CD1c-positive myeloid dendritic cell (primary cell): Measurements from ENCODE around the gene TANGO6.

Experiments used
- DNase-seq: peaks from one replicate; pipeline ENCODE4 v3.0.0-alpha.2; 2016; ENCODE audit errors: extremely low spot score

The TANGO6 gene

DNA sequence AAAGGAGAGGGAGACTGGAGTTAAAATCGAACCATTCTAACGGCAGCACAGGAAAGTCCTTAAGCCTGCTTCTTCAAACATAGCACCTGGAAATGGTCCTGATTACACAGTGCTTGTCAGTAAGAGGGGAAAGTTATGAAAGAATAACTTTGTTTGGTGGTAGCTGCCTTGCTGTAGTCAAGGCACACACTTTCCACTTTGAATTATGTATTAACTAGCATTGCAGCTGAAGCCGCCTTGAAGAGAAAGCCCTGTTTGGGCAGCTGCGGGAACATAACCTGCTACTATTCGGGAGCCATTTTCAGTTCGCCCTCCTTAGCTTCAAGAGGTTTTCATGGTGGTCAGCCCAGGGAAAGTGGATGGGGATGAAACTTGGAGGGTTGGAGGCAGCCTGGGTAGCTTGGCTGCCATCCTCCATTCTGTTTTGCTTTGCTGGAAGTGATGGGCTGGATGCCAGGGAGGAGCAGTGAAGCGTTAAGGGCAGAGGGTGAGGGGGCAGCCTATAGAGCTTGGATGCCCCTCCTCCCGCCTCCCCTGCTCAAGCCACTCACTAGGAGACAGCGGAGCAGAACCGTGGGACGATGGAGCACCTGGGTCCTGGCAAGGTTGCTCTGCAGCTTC lies 256.9 kb downstream of the TANGO6 start:
- DNase-seq, result no peak

DNA sequence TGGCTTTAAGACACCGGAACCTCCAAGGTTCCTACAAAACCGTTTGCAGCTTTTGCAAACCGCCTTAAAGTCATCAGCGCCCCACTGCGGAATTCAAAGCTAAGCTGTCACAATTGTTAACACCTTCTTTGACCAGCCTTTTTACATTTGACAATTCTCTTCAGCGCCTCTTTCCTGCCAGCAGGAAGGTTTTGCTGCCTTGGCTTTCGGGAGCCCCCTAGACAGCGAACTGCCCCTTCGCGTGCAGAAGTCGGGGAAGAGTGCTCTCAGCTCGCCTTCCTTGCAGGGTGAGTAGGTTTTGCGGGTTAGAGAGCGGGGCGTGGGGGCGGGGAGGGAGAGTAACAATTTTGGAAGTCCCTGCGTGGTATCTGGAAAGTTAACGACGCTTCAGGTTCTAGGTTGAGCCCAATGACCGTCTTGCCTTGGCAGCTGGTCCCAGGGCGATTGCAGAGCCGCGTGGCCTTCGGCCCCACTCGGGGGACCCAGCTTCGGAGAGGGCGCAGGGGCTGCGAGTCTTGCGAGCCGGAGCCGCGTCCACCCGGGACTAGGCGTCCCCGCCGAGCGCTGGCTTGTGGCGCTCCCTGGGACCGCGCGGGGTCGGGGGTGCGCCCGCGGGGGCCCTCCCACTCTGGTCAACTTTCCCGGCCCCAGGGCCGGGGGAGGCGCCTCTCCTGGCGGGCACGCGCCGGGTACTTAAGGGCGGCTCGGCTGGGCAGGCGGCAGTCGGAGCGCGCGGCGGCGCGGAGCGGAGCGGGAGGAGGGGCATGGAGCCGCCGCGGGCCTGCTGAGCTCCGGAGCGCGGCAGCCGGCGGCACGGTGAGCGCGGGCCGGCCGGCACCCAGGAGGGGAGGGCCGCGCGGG lies 262.4 kb downstream of the TANGO6 start, which contains the start of gene HAS3:
TSS of gene HAS3 (plus strand) at position 153 of the 861 bp plus-strand sequence. CDS start 3,743 bp downstream, outside the sequence.
- peak; percentile 18 for DNase-seq

- no peak for DNase-seq
Measured at GRCh38 chr16:69106491-69107315, 263.4 kb downstream of the TANGO6 start.

- no peak for DNase-seq
Measured at GRCh38 chr16:69107316-69107962, 264.1 kb downstream of the TANGO6 start.

DNA sequence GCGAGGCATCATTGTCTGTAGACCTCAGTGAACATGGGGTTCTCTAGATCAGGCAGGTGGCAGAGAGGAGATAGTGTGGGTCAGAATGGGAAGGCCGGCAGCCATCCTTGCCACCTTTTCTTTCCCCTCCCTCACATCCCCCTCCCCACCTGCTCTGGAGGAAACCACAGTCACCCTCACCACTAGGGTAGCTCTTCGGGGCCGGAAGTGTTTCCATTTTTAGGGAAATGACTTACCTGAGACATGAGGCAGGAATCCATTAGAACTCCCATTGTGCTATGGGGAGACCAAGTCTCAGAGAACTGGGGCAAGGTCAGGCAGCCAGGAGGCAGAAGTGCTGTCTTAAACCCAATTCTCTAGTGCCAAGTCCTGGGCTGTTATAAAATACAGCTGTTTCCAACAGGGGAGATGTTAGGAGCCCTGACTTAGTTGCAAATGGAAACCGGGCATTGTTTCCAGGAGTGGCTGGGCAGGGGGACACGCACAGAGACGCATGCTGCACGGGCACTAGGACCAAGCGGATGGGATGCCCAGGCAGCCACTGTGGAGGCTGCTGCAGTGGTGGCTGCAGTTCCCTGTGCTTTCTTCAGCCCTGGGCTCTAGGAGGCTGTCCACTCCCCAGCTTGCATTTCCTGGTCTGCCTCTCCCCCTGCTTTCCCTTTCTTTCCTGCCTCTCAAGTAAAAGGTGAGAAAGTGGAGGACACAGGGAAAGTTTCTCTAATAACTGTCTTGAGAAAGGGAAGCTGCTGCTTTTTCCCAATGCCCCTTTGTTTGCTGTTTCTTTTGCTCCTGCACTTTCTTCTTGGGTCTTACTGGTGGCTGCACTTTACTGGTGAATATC lies 265.0 kb downstream of the TANGO6 start:
- DNase-seq, result no peak

GRCh38 chr16:69108905-69109252 lies 265.5 kb downstream of the TANGO6 start:
- no peak for DNase-seq

GRCh38 chr16:69109486-69110270 lies 266.3 kb downstream of the TANGO6 start:
- DNase-seq, result no peak

- no peak for DNase-seq
Measured at GRCh38 chr16:69110406-69110805, 267.1 kb downstream of the TANGO6 start.

DNA sequence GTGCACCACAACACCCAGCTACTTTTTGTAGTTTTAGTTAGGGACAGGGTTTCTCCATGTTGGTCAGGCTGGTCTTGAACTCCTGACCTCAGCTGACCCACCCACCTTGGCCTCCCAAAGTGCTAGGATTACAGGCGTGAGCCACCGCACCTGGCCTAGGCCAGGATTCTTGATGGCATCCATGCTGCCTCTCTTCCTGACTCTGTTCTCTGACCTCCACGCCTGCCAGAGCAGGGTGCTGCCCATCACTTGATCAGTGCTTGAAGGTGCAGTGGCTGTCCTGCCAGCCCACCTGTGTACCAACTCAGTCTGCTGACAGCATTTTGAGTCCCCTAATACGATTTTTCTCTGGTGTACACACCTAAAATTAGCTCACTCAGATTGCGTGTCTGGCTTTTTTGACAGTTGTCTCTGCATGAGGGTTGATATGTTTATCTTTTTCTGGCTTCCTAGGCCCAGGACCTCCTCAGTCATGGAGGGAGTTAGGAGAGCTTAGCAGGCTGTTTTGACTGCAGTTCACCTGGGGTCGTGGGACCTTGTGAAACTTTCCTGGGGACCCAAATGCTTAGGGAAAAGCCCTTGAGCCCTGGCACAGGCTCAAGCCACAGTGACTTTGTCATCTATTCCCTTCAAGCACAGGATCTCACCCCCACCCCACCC lies 268.0 kb downstream of the TANGO6 start:
- no peak for DNase-seq

DNA sequence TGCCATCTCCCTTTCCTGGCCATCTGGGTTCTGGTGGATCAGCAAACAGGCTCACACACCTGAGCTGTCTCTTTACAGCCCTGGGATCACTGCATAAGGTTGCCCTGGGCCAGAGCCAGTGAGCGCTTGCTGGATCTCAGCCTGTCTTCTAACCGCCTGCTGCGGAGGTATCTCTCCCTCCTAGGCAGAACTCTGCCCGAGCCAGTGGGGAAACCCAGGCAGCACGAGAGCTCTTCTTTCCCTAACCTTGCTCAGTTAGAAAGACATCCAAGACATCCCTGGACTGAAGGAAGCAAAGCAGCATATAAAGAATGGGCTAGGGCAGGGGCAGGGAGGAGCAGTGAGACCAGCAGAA lies 268.5 kb downstream of the TANGO6 start:
- no peak for DNase-seq

- DNase-seq, result peak; percentile 46
Measured at GRCh38 chr16:69112285-69113129, 269.2 kb downstream of the TANGO6 start.

GRCh38 chr16:69113216-69113615 lies 269.9 kb downstream of the TANGO6 start:
- no peak for DNase-seq

- DNase-seq, result no peak
Measured at GRCh38 chr16:69114346-69114975, 271.1 kb downstream of the TANGO6 start.

- DNase-seq, result no peak
Measured at GRCh38 chr16:69114976-69115355, 271.6 kb downstream of the TANGO6 start.

- DNase-seq, result no peak
Measured at GRCh38 chr16:69115361-69115760, 272.0 kb downstream of the TANGO6 start.

GRCh38 chr16:69115837-69116236 lies 272.5 kb downstream of the TANGO6 start:
- DNase-seq, result no peak

DNA sequence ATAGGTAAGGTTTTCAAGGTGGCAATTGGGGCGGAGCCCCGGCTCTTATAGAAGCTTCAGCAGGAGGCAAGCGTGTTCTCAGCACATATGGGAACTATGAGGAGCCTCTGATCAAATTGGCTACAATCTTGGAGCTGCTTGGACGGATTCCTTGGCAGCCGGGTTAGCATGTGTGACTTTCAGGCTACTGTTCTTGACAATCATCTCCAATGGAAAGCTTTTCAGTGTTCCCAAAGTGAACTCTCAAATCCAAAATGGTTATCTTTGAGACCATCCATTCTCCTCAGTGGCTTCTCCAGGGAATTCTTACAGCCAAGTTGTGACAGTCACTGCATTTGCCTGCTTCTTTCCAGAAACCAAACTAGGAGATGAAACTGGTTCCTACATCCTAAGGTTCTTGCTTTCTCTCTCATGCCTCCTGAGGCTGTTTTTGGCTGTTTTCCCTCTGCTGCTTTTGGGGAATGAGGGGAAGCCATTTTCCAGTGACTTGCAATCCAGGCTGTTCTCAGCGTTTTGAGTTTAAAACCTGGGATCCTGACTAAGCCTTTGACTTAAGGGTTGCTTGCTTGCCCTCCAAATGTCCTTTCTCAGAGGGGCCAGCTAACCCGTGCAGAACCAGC lies 273.0 kb downstream of the TANGO6 start:
- no peak for DNase-seq

DNA sequence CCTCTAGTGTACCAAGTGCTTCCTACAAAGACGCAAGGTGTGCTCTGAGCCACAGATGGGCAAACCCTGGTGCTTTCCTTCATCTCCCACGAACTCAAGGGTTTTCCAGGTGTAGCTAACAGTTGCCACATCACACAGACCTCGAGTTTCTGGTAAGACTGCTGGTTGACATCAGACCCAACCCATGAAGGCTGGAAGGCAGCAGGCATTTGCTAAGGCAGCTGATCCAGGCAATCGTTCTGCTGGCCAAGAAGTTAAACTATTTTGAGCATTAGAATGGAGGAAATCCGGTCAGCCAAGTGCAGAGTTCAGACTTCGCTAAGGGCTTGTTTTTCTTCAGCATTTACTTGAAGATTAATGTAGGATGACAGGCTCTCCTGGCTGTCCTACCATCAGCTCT lies 273.6 kb downstream of the TANGO6 start:
- no peak for DNase-seq
